ENCODE results near the gene ARHGAP25.

ARHGAP25 gene

GRCh38 chr2:68857855-68858456 is 123.3 kb downstream of the ARHGAP25 start:
- no peak overlapping the region for H3K4me3 ChIP-seq (ENCODE audit: low read length)
- DNase-seq (ENCODE audit: low read depth) = no peak
- TF ChIP-seq, protein P1, sequence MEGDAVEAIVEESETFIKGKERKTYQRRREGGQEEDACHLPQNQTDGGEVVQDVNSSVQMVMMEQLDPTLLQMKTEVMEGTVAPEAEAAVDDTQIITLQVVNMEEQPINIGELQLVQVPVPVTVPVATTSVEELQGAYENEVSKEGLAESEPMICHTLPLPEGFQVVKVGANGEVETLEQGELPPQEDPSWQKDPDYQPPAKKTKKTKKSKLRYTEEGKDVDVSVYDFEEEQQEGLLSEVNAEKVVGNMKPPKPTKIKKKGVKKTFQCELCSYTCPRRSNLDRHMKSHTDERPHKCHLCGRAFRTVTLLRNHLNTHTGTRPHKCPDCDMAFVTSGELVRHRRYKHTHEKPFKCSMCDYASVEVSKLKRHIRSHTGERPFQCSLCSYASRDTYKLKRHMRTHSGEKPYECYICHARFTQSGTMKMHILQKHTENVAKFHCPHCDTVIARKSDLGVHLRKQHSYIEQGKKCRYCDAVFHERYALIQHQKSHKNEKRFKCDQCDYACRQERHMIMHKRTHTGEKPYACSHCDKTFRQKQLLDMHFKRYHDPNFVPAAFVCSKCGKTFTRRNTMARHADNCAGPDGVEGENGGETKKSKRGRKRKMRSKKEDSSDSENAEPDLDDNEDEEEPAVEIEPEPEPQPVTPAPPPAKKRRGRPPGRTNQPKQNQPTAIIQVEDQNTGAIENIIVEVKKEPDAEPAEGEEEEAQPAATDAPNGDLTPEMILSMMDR (conservative IDR thresholded peaks at IDR 0.05; ENCODE audit: low read length) = no peak

GRCh38 chr2:68860111-68860510 is 125.5 kb downstream of the ARHGAP25 start:
- TF ChIP-seq, protein P1 (conservative IDR thresholded peaks at IDR 0.05; ENCODE audit: low read length) = no peak
- no peak overlapping the region for H3K4me3 ChIP-seq (ENCODE audit: low read length)
- no peak for DNase-seq (ENCODE audit: low read depth)

DNA sequence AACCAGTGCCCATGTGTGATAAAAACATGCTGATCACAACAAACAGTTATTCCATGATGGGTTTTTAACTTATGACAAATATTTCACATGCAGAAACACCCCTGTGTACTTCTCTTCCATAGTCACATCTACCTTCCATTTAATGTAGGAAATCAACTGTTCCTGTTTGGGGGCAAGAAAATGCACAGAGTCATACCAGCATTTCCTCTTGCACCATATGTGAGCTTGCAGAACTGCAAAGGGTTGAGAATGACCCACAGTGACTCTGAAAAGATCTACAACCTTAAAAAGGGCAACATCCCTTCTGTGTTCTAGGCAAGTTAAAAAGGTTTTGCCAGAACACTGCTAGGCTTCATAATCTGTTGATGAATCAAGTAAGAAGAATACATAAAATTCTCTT is 126.7 kb downstream of the ARHGAP25 start:
- no peak for DNase-seq (ENCODE audit: low read depth)
- TF ChIP-seq, protein P1 (conservative IDR thresholded peaks at IDR 0.05; ENCODE audit: low read length) = no peak
- no peak overlapping the region for H3K4me3 ChIP-seq (ENCODE audit: low read length)

- no peak for DNase-seq (ENCODE audit: low read depth)
- no peak overlapping the region for H3K4me3 ChIP-seq (ENCODE audit: low read length)
- TF ChIP-seq, protein P1 (conservative IDR thresholded peaks at IDR 0.05; ENCODE audit: low read length) = no peak
These were observed 128.3 kb downstream of the ARHGAP25 start for GRCh38 chr2:68862889-68863288.

- H3K4me3 ChIP-seq (ENCODE audit: low read length) = no peak overlapping the region
- TF ChIP-seq, protein P1 (conservative IDR thresholded peaks at IDR 0.05; ENCODE audit: low read length) = no peak
- no peak for DNase-seq (ENCODE audit: low read depth)
These were observed 129.4 kb downstream of the ARHGAP25 start for GRCh38 chr2:68863996-68864395.

DNA sequence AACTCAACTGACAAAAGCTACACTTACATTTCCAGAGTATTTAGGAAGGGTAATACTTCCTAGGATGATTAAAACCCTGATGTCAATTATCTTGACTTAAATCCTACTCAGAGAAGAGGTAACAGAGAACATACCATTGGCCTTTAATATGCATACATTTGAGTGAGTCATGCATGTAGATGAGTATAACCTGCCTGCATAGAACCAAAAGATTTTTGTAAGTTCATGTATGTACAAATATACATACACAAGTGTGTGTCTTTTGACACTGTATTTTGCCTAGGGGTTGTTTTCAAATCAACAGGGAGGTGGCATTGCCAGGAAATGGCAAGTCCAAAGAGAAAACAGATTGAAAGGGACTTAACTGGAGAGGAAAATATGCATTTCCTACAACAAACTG is 130.5 kb downstream of the ARHGAP25 start:
- TF ChIP-seq, protein P1 (conservative IDR thresholded peaks at IDR 0.05; ENCODE audit: low read length) = no peak
- no peak for DNase-seq (ENCODE audit: low read depth)
- H3K4me3 ChIP-seq (ENCODE audit: low read length) = no peak overlapping the region

DNA sequence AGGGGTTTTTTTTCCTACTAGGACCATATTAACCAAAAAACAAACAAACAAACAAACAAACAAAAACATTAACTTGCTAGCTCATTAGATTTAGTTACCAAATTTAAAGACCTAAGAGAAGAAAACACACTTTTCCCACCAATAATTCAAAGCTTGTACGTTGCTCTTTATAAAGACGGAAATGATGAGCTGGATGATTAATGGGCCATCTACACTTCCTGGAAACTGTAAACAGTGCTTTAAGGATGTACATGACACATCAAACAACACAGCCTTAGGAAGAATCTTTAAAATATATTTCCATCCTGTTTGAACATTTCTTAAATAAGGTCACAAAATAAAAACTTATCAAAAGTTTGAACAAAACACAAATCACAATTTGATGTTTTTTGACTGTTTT is 135.6 kb downstream of the ARHGAP25 start:
- no peak overlapping the region for H3K4me3 ChIP-seq (ENCODE audit: low read length)
- TF ChIP-seq, protein P1 (conservative IDR thresholded peaks at IDR 0.05; ENCODE audit: low read length) = no peak
- DNase-seq (ENCODE audit: low read depth) = no peak

Measured in AG10803 (cell line).